GM12878 (cell line): ENCODE measurements around the gene LPCAT2. TPM values are rescaled to one million over a fixed set of nuclear protein-coding genes. Genes with fewer than 3 reads are reported as not detected.

Experiments
- ATAC-seq: fragments of 200-7000 bp; cut with Tn5 transposase; 3 replicates; pipeline ENCODE4 v1.9.1; 2020; ENCODE audit warnings: mild to moderate bottlenecking, moderate library complexity
- BruUV-seq: library from RNA; stranded (reverse); fragments of 400-500 nt; replicated peaks from 2 replicates; lab custom pipeline; 2021; lab: Mats Ljungman, UMichigan
- CTCF ChIA-PET: fragments of 300-600 bp; sonication (Branson Sonifier 250); formaldehyde crosslinking; extraction: SDS; loops from one replicate; lab custom pipeline; 2021; ENCODE audit warnings: inconsistent platforms; lab: Yijun Ruan, JAX
- POLR2A ChIA-PET: fragments of 350-600 bp; formaldehyde crosslinking; extraction: SDS; loops from one replicate; lab custom pipeline; 2021; ENCODE audit warnings: inconsistent platforms; lab: Charles Lee
- RAD21 ChIA-PET: fragments of 300-600 bp; sonication (Branson Sonifier 250); formaldehyde crosslinking; loops from one replicate; lab custom pipeline; 2023; ENCODE audit warnings: antibody characterized with exemption; ENCODE audit not compliant: unreplicated experiment; lab: Charles Lee
- SMC1A ChIA-PET: fragments of 300-600 bp; sonication (Branson Sonifier 250); formaldehyde crosslinking; loops from one replicate; lab custom pipeline; 2023; ENCODE audit not compliant: unreplicated experiment, uncharacterized antibody; lab: Charles Lee
- DNase-seq: peaks from one replicate; pipeline ENCODE4 v3.0.0-alpha.2; 2011; ENCODE audit warnings: low read depth, low spot score
- FAIRE-seq: peaks from 3 replicates; lab custom pipeline; 2011; peaks lifted over from hg19 to GRCh38; lab: Jason Lieb, UNC
- H2AFZ ChIP-seq: 2 replicates; pipeline ENCODE4 v1.6.0; 2011; ENCODE audit warnings: low read depth, low read length, control low read depth; ENCODE audit not compliant: control insufficient read depth
- H3K27ac ChIP-seq: 2 replicates; pipeline ENCODE4 v1.5.1; 2011; ENCODE audit warnings: control low read depth; ENCODE audit not compliant: control insufficient read depth, insufficient read depth
- H3K27me3 ChIP-seq, 2 experiments: replicated peaks in 1 of 2; 2 replicates each; pipeline versions ENCODE4 v1.6.0 to v1.6.1; 2011; ENCODE audit warnings: low read length in 1 of 2; ENCODE audit not compliant: control insufficient read depth in 2 of 2, insufficient read depth in 2 of 2
- H3K36me3 ChIP-seq, 2 experiments: 2 replicates each; pipeline ENCODE4 v1.5.1; 2011; ENCODE audit warnings: low read length in 1 of 2; ENCODE audit not compliant: control insufficient read depth in 2 of 2, insufficient read depth in 2 of 2
- H3K4me1 ChIP-seq: 2 replicates; pipeline ENCODE4 v1.6.1; 2011; ENCODE audit warnings: mild to moderate bottlenecking, low read length, moderate library complexity, mixed read lengths; ENCODE audit not compliant: control insufficient read depth, insufficient read depth
- H3K4me2 ChIP-seq: 2 replicates; pipeline ENCODE4 v1.6.0; 2011; ENCODE audit warnings: control low read depth; ENCODE audit not compliant: control insufficient read depth, insufficient read depth
- H3K4me3 ChIP-seq: fragments of 200-600 bp; sonication (generic); 2 replicates; pipeline ENCODE4 v1.5.1; 2016
- H3K79me2 ChIP-seq: 2 replicates; pipeline ENCODE4 v1.6.0; 2011; ENCODE audit warnings: low read length; ENCODE audit not compliant: control insufficient read depth, insufficient read depth
- H3K9ac ChIP-seq: 2 replicates; pipeline ENCODE4 v1.8.0; 2011; ENCODE audit warnings: low read length, control low read depth, mixed read lengths; ENCODE audit not compliant: control insufficient read depth, insufficient read depth
- H3K9me3 ChIP-seq: replicated peaks from 3 replicates; pipeline ENCODE4 v1.5.1; 2011; ENCODE audit warnings: mild to moderate bottlenecking, low read length; ENCODE audit not compliant: control insufficient read depth, insufficient read depth
- H4K20me1 ChIP-seq: 2 replicates; pipeline ENCODE4 v1.6.0; 2011; ENCODE audit not compliant: control insufficient read depth, insufficient read depth
- CHD2 ChIP-seq: IDR thresholded peaks from 2 replicates; pipeline ENCODE4 v1.6.1; 2011; ENCODE audit warnings: low read depth, low read length, improper control_type of control experiment, borderline replicate concordance
- DPF2 ChIP-seq: fragments of 450-650 bp; IDR thresholded peaks from 2 replicates; pipeline ENCODE4 v1.6.1; 2017; ENCODE audit warnings: mild to moderate bottlenecking
- MEF2A ChIP-seq: IDR thresholded peaks from 2 replicates; pipeline ENCODE4 v1.6.1; 2011; ENCODE audit warnings: low read depth, mild to moderate bottlenecking, low read length, moderate library complexity; ENCODE audit not compliant: insufficient read depth
- MEF2B ChIP-seq: fragments of 450-650 bp; IDR thresholded peaks from 2 replicates; pipeline ENCODE4 v1.6.1; 2018; ENCODE audit warnings: mild to moderate bottlenecking, moderate library complexity; ENCODE audit not compliant: partially characterized antibody, poor library complexity, severe bottlenecking
- MTA2 ChIP-seq: fragments of 450-650 bp; IDR thresholded peaks from 2 replicates; pipeline ENCODE4 v1.6.1; 2016; ENCODE audit warnings: low read depth, mild to moderate bottlenecking, moderate library complexity
- MXI1 ChIP-seq: fragments of 150-350 bp; IDR thresholded peaks from 2 replicates; pipeline ENCODE4 v1.6.1; 2011; ENCODE audit warnings: low read depth, mild to moderate bottlenecking, inconsistent platforms, low read length, improper control_type of control experiment
- NFYB ChIP-seq: IDR thresholded peaks from 2 replicates; pipeline ENCODE4 v1.6.1; 2011; ENCODE audit warnings: low read depth, mild to moderate bottlenecking, low read length, improper control_type of control experiment, moderate library complexity; ENCODE audit not compliant: insufficient read depth
- PAX5 ChIP-seq: IDR thresholded peaks from 2 replicates; pipeline ENCODE4 v1.6.1; 2011; ENCODE audit warnings: low read depth, low read length, borderline replicate concordance
- PKNOX1 ChIP-seq: fragments of 450-650 bp; IDR thresholded peaks from 2 replicates; pipeline ENCODE4 v1.6.1; 2016; ENCODE audit warnings: mild to moderate bottlenecking
- RFX5 ChIP-seq: IDR thresholded peaks from 2 replicates; pipeline ENCODE4 v1.6.1; 2011; ENCODE audit warnings: low read depth, low read length, improper control_type of control experiment
- SUPT20H ChIP-seq: IDR thresholded peaks from 2 replicates; pipeline ENCODE4 v1.6.1; 2011; ENCODE audit warnings: low read depth, mild to moderate bottlenecking, low read length, moderate library complexity, borderline replicate concordance; ENCODE audit not compliant: control insufficient read depth
- SUZ12 ChIP-seq: fragments of 200-600 bp; sonication (generic); IDR thresholded peaks from one replicate; pipeline ENCODE4 v1.6.1; 2018; ENCODE audit warnings: antibody characterized with exemption, mild to moderate bottlenecking; ENCODE audit not compliant: unreplicated experiment
- WRNIP1 ChIP-seq: IDR thresholded peaks from 2 replicates; pipeline ENCODE4 v1.6.1; 2011; ENCODE audit warnings: low read depth, low read length, improper control_type of control experiment, borderline replicate concordance
- ZNF24 ChIP-seq: fragments of 450-650 bp; IDR thresholded peaks from 2 replicates; pipeline ENCODE4 v1.6.1; 2017; ENCODE audit warnings: antibody characterized with exemption, mild to moderate bottlenecking
- WGBS: methylation state at CpG from one replicate; pipeline ENCODE4 v1.1.6; 2016; ENCODE audit warnings: low lambda C conversion rate; ENCODE audit not compliant: insufficient replicate concordance, insufficient coverage; ENCODE audit errors: missing lambda C conversion rate; 5-methylcytosine and 5-hydroxymethylcytosine counted together
- in situ Hi-C: fragments of 300-500 bp; cut with MboI; formaldehyde crosslinking; loops from 9 replicates; pipeline ENCODE4 v1.14.3; 2018; ENCODE audit warnings: mixed read lengths
- intact Hi-C: fragments of 100-400 bp; cut with micrococcal nuclease; formaldehyde crosslinking; loops from one replicate; pipeline ENCODE4 v1.14.2; 2022; ENCODE audit not compliant: unreplicated experiment
- polyA plus RNA-seq, 11 experiments: library from polyadenylated mRNA; depleted of rRNA in 4 of 11; unstranded in 6 of 11; stranded (reverse) in 5 of 11; fragments of >200 nt; fragmentation: Nextera tagmentation in 4 of 11; fragmentation: Illumina TruSeq in 1 of 11; extraction: Ambion mirVana in 4 of 11; extraction: Trizol in 1 of 11; gene quantifications; 1 replicate in 1 of 11; 2 replicates in 10 of 11; pipeline versions ENCODE4 v1.2.1 to v1.2.3, GENCODE V29; 2011 to 2016; ENCODE audit warnings: inconsistent platforms in 2 of 11, missing spikeins in 2 of 11, low read depth in 1 of 11
- total RNA-seq, 4 experiments: library from RNA; depleted of rRNA in 3 of 4; stranded (reverse); fragments of >200 nt in 3 of 4; fragmentation: Illumina TruSeq in 1 of 4; extraction: Trizol in 1 of 4; gene quantifications; 2 replicates each; pipeline versions ENCODE4 v1.2.1 to v1.2.3, GENCODE V29; 2013 to 2021

The LPCAT2 gene
- total and polyA plus RNA-seq, 10 of the 15 experiments (the other 5 are each of a cell fraction or from before 2014, with no cell fraction given): 0.01 TPM; not detected in 9

GRCh38 chr16:55495616-55496289 is 13.1 kb upstream of the LPCAT2 start:
- Histone ChIP-seq H3K27ac (no peak overlapping the region), H3K4me2 (no peak overlapping the region), H3K9me3 (no peaks in the 10 kb centered on the region), H3K36me3 (no peaks in the 10 kb centered on the region), H3K4me1 (no peaks in the 10 kb centered on the region), H4K20me1 (no peaks in the 10 kb centered on the region), H3K79me2 (no peaks in the 10 kb centered on the region), H2AFZ (no peak overlapping the region), H3K4me3 (no peak overlapping the region), H3K9ac (no peak overlapping the region), H3K27me3 (no peaks in the 10 kb centered on the region; a peak in 1 of 4 replicates)
- WGBS: 13% methylated on average over 7 of the region's 7 CpGs
- DNase-seq: no peak
- BruUV-seq: no TSS peak
- ChIA-PET CTCF (interaction anchor here (0.6 kb wide), 1 partner anchor 75 kb away, joined by 3 read pairs; no protein-coding TSS in a partner anchor), RAD21 (no interaction called here), SMC1A (interaction anchor here (0.5 kb wide), 1 partner anchor 385 kb away, joined by 3 read pairs; no protein-coding TSS in a partner anchor), POLR2A (no interaction called here)
- FAIRE-seq: no peak
- intact Hi-C loops: no loop called here
- in situ Hi-C loops: no loop called here
- 0 out of 2 replicates have a peak, but pooled peaks have one; percentile 15 for TF ChIP-seq RFX5
- TF ChIP-seq CHD2: no peak
- no peak for ATAC-seq

- no peak for ATAC-seq
- no peak for FAIRE-seq
- H2AFZ ChIP-seq: no peak overlapping the region
- SMC1A ChIA-PET: no interaction called here
- H3K36me3 ChIP-seq: no peaks in the 10 kb centered on the region
- WGBS: 2% methylated on average over 8 of the region's 8 CpGs
- intact Hi-C loops: no loop called here
- H3K79me2 ChIP-seq: no peaks in the 10 kb centered on the region
- no peak for DNase-seq
- in situ Hi-C loops: no loop called here
- no peaks in the 10 kb centered on the region for H3K4me1 ChIP-seq
- H3K9ac ChIP-seq: no peak overlapping the region
- H3K9me3 ChIP-seq: no peaks in the 10 kb centered on the region
- no peak overlapping the region for H3K4me3 ChIP-seq
- RAD21 ChIA-PET: no interaction called here
- no peaks in the 10 kb centered on the region for H4K20me1 ChIP-seq
- BruUV-seq: no TSS peak
- H3K4me2 ChIP-seq: no peak overlapping the region
- H3K27ac ChIP-seq: no peak overlapping the region
- POLR2A ChIA-PET: no interaction called here
- CTCF ChIA-PET: no interaction called here
- H3K27me3 ChIP-seq: no peaks in the 10 kb centered on the region; a peak in 1 of 4 replicates
- TF ChIP-seq DPF2 (no peak), MTA2 (no peak), PKNOX1 (no peak), PAX5 (no peak), SUPT20H (no peak), MXI1 (no peak), ZNF24 (no peak), NFYB (no peak), MEF2A (no peak), SUZ12 (no peak), WRNIP1 (no peak), MEF2B (no peak)
These were observed 12.2 kb upstream of the LPCAT2 start for GRCh38 chr16:55496509-55497145.
